Uterus (tissue), 2 donors: Measurements from ENCODE around the gene NR6A1.

ENCODE experiments used
- CTCF ChIP-seq, 4 experiments: fragments of 200-600 bp in 2 of 4; fragments of 450-650 bp in 2 of 4; sonication (generic) in 2 of 4; IDR thresholded peaks; one replicate each; pipeline ENCODE4 v1.5.1; 2016 to 2019; ENCODE audit warnings: antibody characterized with exemption in 4 of 4, mild to moderate bottlenecking in 2 of 4, moderate library complexity in 1 of 4
- POLR2A ChIP-seq, 2 donors: fragments of 450-650 bp; IDR thresholded peaks; one replicate each; pipeline ENCODE4 v1.6.1; 2016; ENCODE audit warnings: antibody characterized with exemption in 2 of 2, mild to moderate bottlenecking in 1 of 2, moderate library complexity in 1 of 2

- no peak for TF ChIP-seq CTCF (IDR thresholded peaks at IDR 0.05)
- no peak for TF ChIP-seq POLR2A (IDR thresholded peaks at IDR 0.05)
Measured at GRCh38 chr9:124500028-124500795, 270.9 kb downstream of the NR6A1 start.
